HEK293 (cell line): ENCODE results near the gene DLG2.
"Not testable (repeated sequence)": the region's sequence is repeated elsewhere in the genome, so short reads cannot be mapped to it uniquely, and the experiment has no call there.

ENCODE experiments used
- CTCF ChIA-PET: fragments of 350-600 bp; formaldehyde crosslinking; extraction: SDS; loops from one replicate; lab custom pipeline; 2021; ENCODE audit warnings: antibody characterized with exemption; lab: Yijun Ruan, JAX
- POLR2A ChIA-PET: fragments of 300-600 bp; formaldehyde crosslinking; extraction: SDS; loops from one replicate; lab custom pipeline; 2020; ENCODE audit warnings: antibody characterized with exemption, inconsistent platforms; lab: Yijun Ruan, JAX
- H3K27ac ChIP-seq: fragments of 200-500 bp; sonication (Bioruptor generic); 2 replicates; pipeline ENCODE4 v1.5.1; 2014; ENCODE audit warnings: low read depth, low read length, control low read depth, inconsistent platforms; ENCODE audit errors: extremely low read depth
- H3K36me3 ChIP-seq, 2 experiments: fragments of 200-500 bp in 1 of 2; sonication (Bioruptor generic) in 1 of 2; 1 replicate in 1 of 2; 2 replicates in 1 of 2; pipeline ENCODE4 v1.5.1; 2014 to 2017; ENCODE audit warnings: inconsistent platforms in 2 of 2, low read length in 2 of 2; ENCODE audit not compliant: control insufficient read depth in 2 of 2, insufficient read depth in 1 of 2
- H3K4me1 ChIP-seq: fragments of 200-500 bp; sonication (Bioruptor generic); 2 replicates; pipeline ENCODE4 v1.5.1; 2014; ENCODE audit warnings: mild to moderate bottlenecking, low read length, inconsistent platforms; ENCODE audit not compliant: control insufficient read depth, insufficient read depth
- H3K4me3 ChIP-seq: 2 replicates; pipeline ENCODE4 v1.5.1; 2011; ENCODE audit warnings: low read depth, mild to moderate bottlenecking, control low read depth, low read length, moderate library complexity
- H3K9me3 ChIP-seq: fragments of 200-500 bp; sonication (Bioruptor generic); 2 replicates; pipeline ENCODE4 v1.5.1; 2014; ENCODE audit warnings: low read depth, low read length, inconsistent platforms; ENCODE audit not compliant: control insufficient read depth, insufficient read depth
- GFI1B ChIP-seq: fragments of 450-650 bp; formaldehyde crosslinking; IDR thresholded peaks from 2 replicates; pipeline ENCODE4 v1.5.1; 2016; ENCODE audit warnings: missing biosample characterization, missing genetic modification characterization
- KLF10 ChIP-seq: fragments of 450-650 bp; IDR thresholded peaks from 2 replicates; pipeline ENCODE4 v1.5.1; 2018; ENCODE audit warnings: missing biosample characterization, mild to moderate bottlenecking, missing genetic modification characterization
- PRDM1 ChIP-seq: fragments of 450-650 bp; formaldehyde crosslinking; IDR thresholded peaks from 2 replicates; pipeline ENCODE4; 2016; ENCODE audit warnings: missing biosample characterization, missing genetic modification characterization
- SP3 ChIP-seq: fragments of 450-650 bp; formaldehyde crosslinking; IDR thresholded peaks from 2 replicates; pipeline ENCODE4 v1.5.1; 2016; ENCODE audit warnings: missing biosample characterization, missing genetic modification characterization
- TCF7L2 ChIP-seq: IDR thresholded peaks from 2 replicates; pipeline ENCODE4 v1.6.1; 2011; ENCODE audit warnings: low read depth, mild to moderate bottlenecking, inconsistent platforms, low read length, moderate library complexity, borderline replicate concordance
- ZFP41 ChIP-seq: fragments of 450-650 bp; formaldehyde crosslinking; IDR thresholded peaks from 2 replicates; pipeline ENCODE4 v1.5.1; 2016; ENCODE audit warnings: missing biosample characterization, missing genetic modification characterization, borderline replicate concordance
- ZFP69B ChIP-seq: fragments of 450-650 bp; formaldehyde crosslinking; IDR thresholded peaks from 2 replicates; pipeline ENCODE4 v1.5.1; 2016; ENCODE audit warnings: missing biosample characterization, missing genetic modification characterization
- ZNF121 ChIP-seq: fragments of 450-650 bp; formaldehyde crosslinking; IDR thresholded peaks from 2 replicates; pipeline ENCODE4 v1.5.1; 2016; ENCODE audit warnings: missing biosample characterization, missing genetic modification characterization
- ZNF157 ChIP-seq: fragments of 450-650 bp; formaldehyde crosslinking; IDR thresholded peaks from 2 replicates; pipeline ENCODE4 v1.5.1; 2016; ENCODE audit warnings: missing biosample characterization, missing genetic modification characterization
- ZNF169 ChIP-seq: fragments of 450-650 bp; formaldehyde crosslinking; IDR thresholded peaks from 2 replicates; pipeline ENCODE4 v1.5.1; 2016; ENCODE audit warnings: missing biosample characterization, missing genetic modification characterization
- ZNF175 ChIP-seq: fragments of 450-650 bp; formaldehyde crosslinking; IDR thresholded peaks from 2 replicates; pipeline ENCODE4 v1.5.1; 2016; ENCODE audit warnings: missing biosample characterization, missing genetic modification characterization
- ZNF335 ChIP-seq: fragments of 450-650 bp; formaldehyde crosslinking; conservative IDR thresholded peaks from 2 replicates; pipeline ENCODE4 v1.5.1; 2016; ENCODE audit warnings: missing biosample characterization, missing genetic modification characterization
- ZNF548 ChIP-seq: fragments of 450-650 bp; formaldehyde crosslinking; IDR thresholded peaks from 2 replicates; pipeline ENCODE4 v1.5.1; 2016; ENCODE audit warnings: missing biosample characterization, missing genetic modification characterization
- ZNF701 ChIP-seq: fragments of 450-650 bp; formaldehyde crosslinking; IDR thresholded peaks from 2 replicates; pipeline ENCODE4 v1.5.1; 2016; ENCODE audit warnings: missing biosample characterization, missing genetic modification characterization
- TF ChIP-seq, protein P1 (sequence below): fragments of 450-650 bp; formaldehyde crosslinking; IDR thresholded peaks from 2 replicates; pipeline ENCODE4 v1.5.1; 2016; ENCODE audit warnings: missing biosample characterization, missing genetic modification characterization, low read depth
- TF ChIP-seq, protein P2 (sequence below): fragments of 450-650 bp; formaldehyde crosslinking; IDR thresholded peaks from 2 replicates; pipeline ENCODE4 v1.5.0; 2017; ENCODE audit warnings: missing biosample characterization, missing genetic modification characterization, borderline replicate concordance
- TF ChIP-seq, protein P3 (sequence below): fragments of 450-650 bp; formaldehyde crosslinking; IDR thresholded peaks from 2 replicates; pipeline ENCODE4 v1.5.1; 2016; ENCODE audit warnings: missing biosample characterization, missing genetic modification characterization
- TF ChIP-seq, protein P4 (sequence below): fragments of 450-650 bp; formaldehyde crosslinking; IDR thresholded peaks from 2 replicates; pipeline ENCODE4 v1.5.1; 2016; ENCODE audit warnings: missing biosample characterization, missing genetic modification characterization

Gene DLG2

DNA sequence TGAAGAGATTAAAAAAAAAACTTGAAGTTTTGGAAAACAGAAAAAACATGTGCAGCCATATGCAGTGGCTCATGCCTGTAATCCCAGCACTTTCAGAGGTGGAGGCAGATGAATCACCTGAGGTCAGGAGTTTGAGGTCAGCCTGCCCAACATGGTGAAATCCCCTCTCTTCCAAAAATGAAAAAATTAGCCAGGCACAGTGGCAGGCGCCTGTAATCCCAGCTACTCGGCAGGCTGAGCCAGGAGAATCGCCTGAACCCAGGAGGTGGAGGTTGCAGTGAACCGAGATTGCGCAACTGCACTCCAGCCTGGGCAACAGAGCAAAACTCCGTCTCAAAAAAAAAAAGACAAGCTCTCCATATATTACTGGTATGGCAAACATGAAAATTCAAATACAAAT is 7.6 kb downstream of the DLG2 start:
- Histone ChIP-seq H3K4me3 (no peak overlapping the region), H3K4me1 (no peaks in the 10 kb centered on the region), H3K9me3 (no peaks in the 10 kb centered on the region), H3K27ac (no peak overlapping the region), H3K36me3 (no peaks in the 10 kb centered on the region)
- no peak for TF ChIP-seq GFI1B (tag by site-specific recombination)
- TF ChIP-seq PRDM1 (tag by site-specific recombination) = no peak
- TF ChIP-seq ZNF175 (tag by site-specific recombination) = no peak
- no peak for TF ChIP-seq ZNF121 (tag by site-specific recombination)
- TF ChIP-seq ZFP41 (tag by site-specific recombination) = no peak
- TF ChIP-seq ZFP69B (tag by site-specific recombination) = no peak
- no peak for TF ChIP-seq SP3 (tag by site-specific recombination)
- no peak for TF ChIP-seq TCF7L2
- no peak for TF ChIP-seq ZNF335
- TF ChIP-seq, protein P1, sequence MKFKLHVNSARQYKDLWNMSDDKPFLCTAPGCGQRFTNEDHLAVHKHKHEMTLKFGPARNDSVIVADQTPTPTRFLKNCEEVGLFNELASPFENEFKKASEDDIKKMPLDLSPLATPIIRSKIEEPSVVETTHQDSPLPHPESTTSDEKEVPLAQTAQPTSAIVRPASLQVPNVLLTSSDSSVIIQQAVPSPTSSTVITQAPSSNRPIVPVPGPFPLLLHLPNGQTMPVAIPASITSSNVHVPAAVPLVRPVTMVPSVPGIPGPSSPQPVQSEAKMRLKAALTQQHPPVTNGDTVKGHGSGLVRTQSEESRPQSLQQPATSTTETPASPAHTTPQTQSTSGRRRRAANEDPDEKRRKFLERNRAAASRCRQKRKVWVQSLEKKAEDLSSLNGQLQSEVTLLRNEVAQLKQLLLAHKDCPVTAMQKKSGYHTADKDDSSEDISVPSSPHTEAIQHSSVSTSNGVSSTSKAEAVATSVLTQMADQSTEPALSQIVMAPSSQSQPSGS = no peak
- TF ChIP-seq ZNF701 (tag by site-specific recombination) = no peak
- TF ChIP-seq, protein P2, sequence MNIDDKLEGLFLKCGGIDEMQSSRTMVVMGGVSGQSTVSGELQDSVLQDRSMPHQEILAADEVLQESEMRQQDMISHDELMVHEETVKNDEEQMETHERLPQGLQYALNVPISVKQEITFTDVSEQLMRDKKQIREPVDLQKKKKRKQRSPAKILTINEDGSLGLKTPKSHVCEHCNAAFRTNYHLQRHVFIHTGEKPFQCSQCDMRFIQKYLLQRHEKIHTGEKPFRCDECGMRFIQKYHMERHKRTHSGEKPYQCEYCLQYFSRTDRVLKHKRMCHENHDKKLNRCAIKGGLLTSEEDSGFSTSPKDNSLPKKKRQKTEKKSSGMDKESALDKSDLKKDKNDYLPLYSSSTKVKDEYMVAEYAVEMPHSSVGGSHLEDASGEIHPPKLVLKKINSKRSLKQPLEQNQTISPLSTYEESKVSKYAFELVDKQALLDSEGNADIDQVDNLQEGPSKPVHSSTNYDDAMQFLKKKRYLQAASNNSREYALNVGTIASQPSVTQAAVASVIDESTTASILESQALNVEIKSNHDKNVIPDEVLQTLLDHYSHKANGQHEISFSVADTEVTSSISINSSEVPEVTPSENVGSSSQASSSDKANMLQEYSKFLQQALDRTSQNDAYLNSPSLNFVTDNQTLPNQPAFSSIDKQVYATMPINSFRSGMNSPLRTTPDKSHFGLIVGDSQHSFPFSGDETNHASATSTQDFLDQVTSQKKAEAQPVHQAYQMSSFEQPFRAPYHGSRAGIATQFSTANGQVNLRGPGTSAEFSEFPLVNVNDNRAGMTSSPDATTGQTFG (tag by site-specific recombination) = no peak
- TF ChIP-seq ZNF157 (tag by site-specific recombination) = no peak
- no peak for TF ChIP-seq ZNF548 (tag by site-specific recombination)
- TF ChIP-seq, protein P3, sequence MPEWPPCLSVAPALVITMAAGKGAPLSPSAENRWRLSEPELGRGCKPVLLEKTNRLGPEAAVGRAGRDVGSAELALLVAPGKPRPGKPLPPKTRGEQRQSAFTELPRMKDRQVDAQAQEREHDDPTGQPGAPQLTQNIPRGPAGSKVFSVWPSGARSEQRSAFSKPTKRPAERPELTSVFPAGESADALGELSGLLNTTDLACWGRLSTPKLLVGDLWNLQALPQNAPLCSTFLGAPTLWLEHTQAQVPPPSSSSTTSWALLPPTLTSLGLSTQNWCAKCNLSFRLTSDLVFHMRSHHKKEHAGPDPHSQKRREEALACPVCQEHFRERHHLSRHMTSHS (tag by site-specific recombination) = no peak
- no peak for TF ChIP-seq KLF10 (tag by site-specific recombination)
- TF ChIP-seq ZNF169 = no peak
- TF ChIP-seq, protein P4, sequence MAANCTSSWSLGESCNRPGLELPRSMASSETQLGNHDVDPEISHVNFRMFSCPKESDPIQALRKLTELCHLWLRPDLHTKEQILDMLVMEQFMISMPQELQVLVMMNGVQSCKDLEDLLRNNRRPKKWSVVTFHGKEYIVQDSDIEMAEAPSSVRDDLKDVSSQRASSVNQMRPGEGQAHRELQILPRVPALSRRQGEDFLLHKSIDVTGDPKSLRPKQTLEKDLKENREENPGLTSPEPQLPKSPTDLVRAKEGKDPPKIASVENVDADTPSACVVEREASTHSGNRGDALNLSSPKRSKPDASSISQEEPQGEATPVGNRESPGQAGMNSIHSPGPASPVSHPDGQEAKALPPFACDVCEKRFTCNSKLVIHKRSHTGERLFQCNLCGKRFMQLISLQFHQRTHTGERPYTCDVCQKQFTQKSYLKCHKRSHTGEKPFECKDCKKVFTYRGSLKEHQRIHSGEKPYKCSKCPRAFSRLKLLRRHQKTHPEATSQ = no peak
- CTCF ChIA-PET = interaction anchor here (0.6 to 0.7 kb wide), 2 partner anchors 46 to 1240 kb away, joined by 3 to 4 read pairs; partner anchors contain the start of gene CREBZF
- POLR2A ChIA-PET = no interaction called here

DNA sequence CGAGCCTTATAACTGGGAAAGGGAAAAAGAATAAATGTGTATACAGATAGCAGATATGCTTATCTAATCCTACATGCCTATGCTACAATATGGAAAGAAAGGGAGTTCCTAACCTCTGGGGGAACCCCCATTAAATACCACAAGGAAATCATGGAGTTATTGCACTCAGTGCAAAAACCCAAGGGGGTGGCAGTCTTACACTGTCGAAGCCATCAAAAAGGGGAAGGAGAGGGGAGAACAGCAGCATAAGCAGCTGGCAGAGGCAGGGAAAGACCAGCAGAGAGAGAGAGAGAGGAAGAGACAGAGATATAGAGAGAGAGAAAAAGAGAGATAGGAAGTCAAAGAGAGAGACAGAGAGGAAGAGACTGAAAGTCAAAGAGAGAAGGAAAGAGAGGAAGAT is 15.5 kb downstream of the DLG2 start:
- not testable (repeated sequence) for H3K4me1 ChIP-seq

DNA sequence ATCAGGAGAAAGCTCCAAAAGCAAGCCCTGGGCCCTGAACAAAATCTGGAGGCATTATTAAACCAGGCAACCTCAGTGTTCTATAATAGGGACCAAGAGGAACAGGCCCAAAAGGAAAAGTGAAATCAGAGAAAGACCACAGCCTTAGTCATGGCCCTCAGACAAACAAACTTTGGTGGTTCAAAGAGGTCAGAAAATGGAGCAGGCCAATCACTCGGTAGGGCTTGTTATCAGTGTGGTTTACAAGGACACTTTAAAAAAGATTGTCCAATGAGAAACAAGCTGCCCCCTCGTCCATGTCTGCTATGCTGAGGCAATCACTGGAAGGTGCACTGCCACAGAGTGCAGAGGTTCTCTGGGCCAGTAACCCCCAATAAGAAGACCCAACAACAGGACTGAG is 17.9 kb downstream of the DLG2 start:
- CTCF ChIA-PET = interaction anchor here (0.6 kb wide), 1 partner anchor 258 kb away, joined by 5 read pairs; no protein-coding TSS in a partner anchor
- H3K36me3 ChIP-seq, H3K4me3 ChIP-seq, H3K4me1 ChIP-seq, H3K27ac ChIP-seq, POLR2A ChIA-PET, H3K9me3 ChIP-seq: not testable (repeated sequence)

More for the DNA sequence above, 15.5 kb downstream of the DLG2 start:
- CTCF ChIA-PET, H3K4me3 ChIP-seq, H3K36me3 ChIP-seq, H3K9me3 ChIP-seq, H3K27ac ChIP-seq, POLR2A ChIA-PET: not testable (repeated sequence)

DNA sequence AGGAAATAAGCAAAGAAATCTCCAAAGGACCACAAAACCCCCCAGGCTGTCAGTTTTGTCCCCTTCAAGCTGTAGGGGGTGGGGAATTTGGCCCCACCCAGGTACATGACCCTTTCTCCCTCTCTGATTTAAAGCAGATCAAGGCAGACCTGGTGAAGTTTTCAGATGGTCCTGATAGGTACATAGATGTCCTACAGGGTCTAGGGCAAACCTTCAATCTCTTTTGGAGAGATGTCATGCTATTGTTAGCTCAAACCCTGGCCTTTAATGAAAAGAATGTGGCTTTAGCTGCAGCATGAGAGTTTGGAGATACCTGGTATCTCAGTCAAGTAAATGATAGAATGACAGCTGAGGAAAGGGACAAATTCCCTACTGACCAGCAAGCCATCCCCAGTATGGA is 18.5 kb downstream of the DLG2 start:
- H3K4me3 ChIP-seq, H3K4me1 ChIP-seq, CTCF ChIA-PET, H3K36me3 ChIP-seq, H3K9me3 ChIP-seq, H3K27ac ChIP-seq, POLR2A ChIA-PET: not testable (repeated sequence)

DNA sequence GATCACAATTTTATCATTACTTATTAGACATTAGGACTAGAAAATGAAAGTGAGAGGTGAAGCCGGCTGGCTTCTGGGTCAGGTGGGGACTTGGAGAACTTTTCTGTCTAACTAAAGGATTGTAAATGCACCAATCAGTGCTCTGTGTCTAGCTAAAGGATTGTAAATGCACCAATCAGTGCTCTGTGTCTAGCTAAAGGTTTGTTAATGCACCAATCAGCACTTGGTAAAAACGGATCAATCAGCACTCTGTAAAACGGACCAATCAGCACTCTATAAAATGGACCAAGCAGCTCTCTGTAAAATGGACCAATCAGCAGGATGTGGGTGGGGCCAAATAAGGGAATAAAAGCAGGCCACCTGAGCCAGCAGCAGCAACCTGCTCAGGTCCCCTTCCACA is 20.9 kb downstream of the DLG2 start:
- H3K36me3 ChIP-seq, H3K9me3 ChIP-seq, POLR2A ChIA-PET, H3K4me1 ChIP-seq, H3K27ac ChIP-seq, H3K4me3 ChIP-seq: not testable (repeated sequence)
- CTCF ChIA-PET = interaction anchor here (0.8 kb wide), 1 partner anchor 74 kb away, joined by 3 read pairs; no protein-coding TSS in a partner anchor
